Activated T-helper 2 cell treated with anti-CD3 and anti-CD28 coated beads, Interferon-gamma antibody, Interleukin-2, Interleukin-4, amounts not matched to agents 10 μg/mL and 5 μg/mL and 100 μg/mL, durations not matched to agents 14 hours and 24 hours and 36 hours (primary cell): ENCODE data around the gene ITGA5. TPM values are rescaled to one million over a fixed set of nuclear protein-coding genes. Genes with fewer than 3 reads are reported as not detected.

ENCODE experiments used
- DNase-seq: peaks from one replicate; pipeline ENCODE4 v3.0.0; 2021; ENCODE audit warnings: low spot score
- H3K27ac Mint-ChIP-seq: one replicate; pipeline ENCODE4 v1.8.0; 2021; ENCODE audit warnings: mixed read lengths
- H3K27me3 Mint-ChIP-seq: one replicate; pipeline ENCODE4 v1.8.0; 2021; ENCODE audit warnings: low read depth, mixed read lengths
- H3K36me3 Mint-ChIP-seq: one replicate; pipeline ENCODE4 v1.8.0; 2021; ENCODE audit warnings: low read depth, mixed read lengths
- H3K4me1 Mint-ChIP-seq: one replicate; pipeline ENCODE4 v1.8.0; 2021; ENCODE audit warnings: low read depth, mixed read lengths
- H3K4me3 Mint-ChIP-seq: one replicate; pipeline ENCODE4 v1.8.0; 2021; ENCODE audit warnings: low read depth, mild to moderate bottlenecking, moderate library complexity, mixed read lengths
- H3K9me3 Mint-ChIP-seq: one replicate; pipeline ENCODE4 v1.8.0; 2021; ENCODE audit warnings: mixed read lengths
- intact Hi-C: fragments of 100-400 bp; cut with micrococcal nuclease; formaldehyde crosslinking; loops from one replicate; pipeline ENCODE4 v1.15.1; 2023
- total RNA-seq: library from RNA; stranded (reverse); gene quantifications from 2 replicates; pipeline ENCODE4 v1.2.3, GENCODE V29; 2022

The ITGA5 gene
- total RNA-seq, 1 donor from 2014 or later, result 41.4 TPM

DNA sequence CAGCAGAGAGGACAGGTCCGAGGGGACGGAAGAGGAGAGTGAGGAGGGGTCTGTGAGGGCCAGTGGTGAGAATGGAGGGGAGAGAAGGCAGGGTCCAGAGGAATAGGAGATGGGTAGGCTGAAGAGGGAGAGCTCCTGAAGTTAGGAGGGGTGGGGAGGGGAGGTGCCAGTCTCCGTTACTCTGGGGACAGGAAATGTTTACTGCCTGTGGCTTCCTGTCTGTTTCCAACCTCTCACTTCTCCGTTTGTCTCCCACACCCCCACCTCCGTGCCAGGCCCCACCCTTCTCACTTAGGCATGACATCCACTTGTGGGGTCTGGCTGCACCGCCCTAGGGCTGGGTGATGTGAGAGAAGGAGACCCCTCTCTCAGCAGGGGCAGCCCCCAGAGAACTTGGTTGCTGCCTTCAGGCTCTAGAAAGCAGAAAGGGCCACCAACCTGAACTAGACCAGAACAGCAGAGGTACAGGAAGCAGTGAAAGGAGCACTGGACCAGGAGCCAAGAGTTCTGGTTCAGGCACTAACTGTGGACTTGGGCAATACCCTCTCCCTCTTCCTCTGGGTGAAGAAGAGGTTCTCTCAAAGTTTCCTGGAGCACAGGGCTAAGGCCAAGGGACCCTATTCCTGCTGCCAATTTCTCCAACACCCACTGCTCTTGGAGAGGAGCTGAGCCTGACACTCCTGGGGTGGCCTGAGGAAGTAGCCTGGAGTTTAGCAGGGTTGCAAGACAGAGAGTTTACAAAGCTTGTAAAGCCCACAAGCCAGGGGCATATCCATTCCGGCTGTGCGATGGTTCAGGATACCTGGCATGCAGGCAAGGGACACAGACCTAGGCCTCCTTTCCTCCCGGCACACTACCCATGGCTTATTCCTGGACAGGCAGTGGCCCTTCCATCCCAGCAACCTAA is 5.5 kb downstream of the ITGA5 start:
- intact Hi-C loops, result loop anchor here (2.0 to 5.0 kb wide), 2 partner anchors 25 to 84 kb away; partner anchors contain the start of gene NCKAP1L
- H3K9me3 Mint-ChIP-seq, result no peaks in the 10 kb centered on the region
- peaks cover 54% of the 10 kb centered on the region for H3K4me1 Mint-ChIP-seq
- peaks cover 12% of the 10 kb centered on the region for H3K36me3 Mint-ChIP-seq
- H3K27me3 Mint-ChIP-seq, result no peaks in the 10 kb centered on the region
- DNase-seq, result peak; percentile 71
- H3K4me3 Mint-ChIP-seq, result peak overlapping the region; percentile 83
- peak overlapping the region; percentile 96 for H3K27ac Mint-ChIP-seq

DNA sequence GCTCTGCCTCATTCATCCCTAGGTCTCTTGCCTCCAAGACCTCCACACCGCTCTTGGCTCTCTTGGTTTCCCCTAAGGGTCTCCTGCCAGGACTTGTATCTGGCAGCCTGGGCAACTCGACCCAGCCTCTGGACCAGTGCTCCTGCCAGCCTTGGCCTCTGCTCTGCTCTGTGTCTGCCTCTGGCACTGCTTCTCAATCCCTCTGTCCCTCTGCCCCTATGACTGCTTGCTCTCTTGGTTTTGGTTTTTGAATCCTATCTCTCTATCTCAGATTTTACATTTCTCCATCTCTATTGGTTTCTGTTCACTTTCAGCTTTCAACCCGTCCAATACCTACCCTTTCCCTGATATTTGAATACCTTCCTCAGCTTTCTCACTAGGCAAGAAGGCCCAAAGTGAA is 6.3 kb downstream of the ITGA5 start:
- Mint-ChIP-seq H3K27ac (peak overlapping the region; percentile 96), H3K27me3 (no peaks in the 10 kb centered on the region), H3K4me3 (peak overlapping the region; percentile 83), H3K36me3 (peaks cover 18% of the 10 kb centered on the region), H3K9me3 (no peaks in the 10 kb centered on the region), H3K4me1 (peaks cover 53% of the 10 kb centered on the region)
- no peak for DNase-seq
- intact Hi-C loops, result loop anchor here (2.0 to 5.0 kb wide), 2 partner anchors 26 to 85 kb away; partner anchors contain the start of gene NCKAP1L

DNA sequence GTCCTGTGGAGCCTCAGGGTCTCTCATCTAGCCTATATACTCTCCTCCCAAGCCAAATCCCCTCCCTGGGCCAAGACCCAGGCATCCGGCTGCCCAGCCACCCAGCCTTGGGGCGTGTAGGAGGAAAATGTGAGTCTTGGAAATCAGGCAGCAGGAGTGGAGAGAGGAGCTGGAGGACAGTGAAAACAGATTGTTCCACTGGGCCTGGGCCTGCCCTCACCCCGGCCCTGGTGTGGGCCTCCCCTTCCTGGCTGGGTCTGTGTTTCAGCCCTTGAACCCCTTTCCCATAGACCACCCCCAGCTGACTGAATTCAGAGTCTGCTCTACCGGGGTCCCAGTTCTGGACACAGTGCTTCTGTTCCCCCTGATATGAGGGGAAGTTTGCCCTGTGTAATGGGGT is 6.7 kb downstream of the ITGA5 start:
- intact Hi-C loops, result loop anchor here (2.0 to 5.0 kb wide), 2 partner anchors 26 to 85 kb away; partner anchors contain the start of gene NCKAP1L
- Mint-ChIP-seq H3K27ac (peak overlapping the region; percentile 96), H3K9me3 (no peaks in the 10 kb centered on the region), H3K4me3 (peak overlapping the region; percentile 83), H3K36me3 (peaks cover 22% of the 10 kb centered on the region), H3K27me3 (no peaks in the 10 kb centered on the region), H3K4me1 (peaks cover 52% of the 10 kb centered on the region)
- no peak for DNase-seq

DNA sequence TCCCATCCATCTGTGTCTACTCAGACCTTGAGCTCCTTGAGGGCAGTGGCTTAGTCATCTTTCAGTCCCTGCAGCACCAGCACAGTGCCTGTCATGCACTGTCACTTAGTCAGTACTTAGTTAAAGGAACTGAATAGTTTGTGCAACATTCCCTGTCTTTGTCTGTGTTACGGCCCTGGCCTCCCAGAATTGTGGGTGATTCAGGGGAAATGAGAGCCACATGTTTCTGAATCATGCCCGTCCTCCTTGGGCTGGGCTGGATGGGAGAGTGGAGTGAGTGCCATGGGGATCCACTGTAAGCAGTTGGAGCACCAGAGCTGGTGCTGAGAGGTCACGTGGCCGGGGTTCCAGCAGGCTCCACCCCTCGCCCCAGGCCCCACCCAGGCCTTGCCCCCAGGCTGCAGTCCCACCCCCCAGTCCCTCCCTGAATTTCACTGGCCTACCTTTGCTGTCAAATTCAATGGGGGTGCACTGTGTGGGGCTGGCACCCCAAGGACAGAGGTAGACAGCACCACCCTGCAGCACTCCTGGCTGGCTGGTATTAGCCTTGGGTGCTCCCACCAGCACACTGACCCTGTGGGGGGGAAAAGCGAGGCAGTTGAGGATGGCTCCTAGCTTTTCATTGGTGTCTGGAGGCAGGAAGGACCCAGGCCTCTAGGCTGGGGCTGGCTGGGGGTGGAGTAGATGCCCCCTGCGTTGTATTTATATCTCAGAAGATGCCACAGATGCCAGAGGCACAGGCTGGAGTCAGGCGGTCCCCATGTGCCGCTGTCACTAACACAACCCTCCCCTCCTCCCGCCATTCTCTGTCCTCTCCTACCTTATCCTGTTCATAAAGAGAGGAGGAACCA is 7.5 kb downstream of the ITGA5 start:
- peak; percentile 51 for DNase-seq
- Mint-ChIP-seq H3K9me3 (no peaks in the 10 kb centered on the region), H3K27me3 (no peaks in the 10 kb centered on the region), H3K4me1 (peaks cover 52% of the 10 kb centered on the region), H3K4me3 (peak overlapping the region; percentile 83), H3K27ac (peak overlapping the region; percentile 85), H3K36me3 (peaks cover 29% of the 10 kb centered on the region)
- intact Hi-C loops, result loop anchor here (1.0 to 5.0 kb wide), 3 partner anchors 12 to 86 kb away; partner anchors contain the start of gene NCKAP1L

DNA sequence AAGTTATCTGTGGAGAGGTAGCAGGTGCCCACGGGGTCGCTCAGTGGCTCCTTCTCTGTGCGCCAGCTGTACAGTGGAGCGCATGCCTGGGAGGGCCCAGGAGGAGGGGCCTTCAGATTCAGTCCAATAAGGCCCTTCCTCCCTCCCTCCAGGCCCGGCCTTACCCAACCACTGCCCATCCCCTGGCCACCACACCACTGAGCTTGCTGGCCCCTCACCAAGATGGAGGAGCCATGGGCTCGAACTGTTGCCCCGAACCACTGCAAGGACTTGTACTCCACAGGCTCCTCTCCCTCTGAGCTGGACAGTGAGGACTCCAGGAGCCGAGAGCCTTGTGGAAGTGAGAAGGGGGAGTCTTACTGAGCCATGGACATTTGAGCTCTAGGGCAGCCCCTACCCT is 9.8 kb downstream of the ITGA5 start:
- Mint-ChIP-seq H3K9me3 (no peaks in the 10 kb centered on the region), H3K27ac (no peak overlapping the region), H3K4me1 (peaks cover 43% of the 10 kb centered on the region), H3K36me3 (peaks cover 41% of the 10 kb centered on the region), H3K27me3 (no peaks in the 10 kb centered on the region), H3K4me3 (no peak overlapping the region)
- intact Hi-C loops, result no loop called here
- DNase-seq, result no peak

DNA sequence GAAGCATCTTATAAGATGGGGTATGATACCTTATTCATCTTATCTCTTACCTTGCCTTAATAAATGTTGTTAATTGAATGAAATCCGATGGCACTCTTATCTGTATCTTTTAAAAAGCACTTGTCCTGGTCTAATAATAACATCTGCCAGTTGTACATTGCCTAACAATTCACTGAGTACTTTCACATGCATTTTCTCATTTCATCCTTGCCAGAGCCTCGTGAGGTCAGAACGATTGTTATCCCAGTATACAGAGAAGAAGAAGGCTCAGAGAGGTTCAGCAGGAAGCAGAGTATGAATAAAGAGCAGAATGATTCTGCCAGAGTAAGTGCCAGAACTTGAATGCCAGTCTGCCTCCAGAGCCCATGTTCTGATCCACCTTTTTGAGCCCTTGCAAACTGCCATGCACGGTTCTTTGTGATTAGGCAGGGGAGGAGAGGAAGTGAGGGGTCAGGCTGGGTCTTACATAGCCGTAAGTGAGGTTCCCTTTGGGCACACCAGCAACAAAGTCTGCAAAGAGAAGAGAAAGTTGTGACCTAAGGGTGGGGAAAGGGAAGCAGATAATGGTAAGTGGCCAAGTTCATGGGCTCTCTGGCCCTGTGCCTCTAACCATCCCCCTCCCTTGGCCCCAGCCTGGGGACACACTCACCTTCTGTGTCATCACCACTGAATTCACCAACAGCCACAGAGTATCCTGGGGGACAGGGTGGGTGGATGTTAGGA is 11.7 kb downstream of the ITGA5 start:
- Mint-ChIP-seq H3K4me1 (peaks cover 26% of the 10 kb centered on the region), H3K4me3 (no peak overlapping the region), H3K9me3 (no peaks in the 10 kb centered on the region), H3K27me3 (no peaks in the 10 kb centered on the region), H3K36me3 (peaks cover 55% of the 10 kb centered on the region), H3K27ac (no peak overlapping the region)
- DNase-seq, result no peak
- intact Hi-C loops, result no loop called here

DNA sequence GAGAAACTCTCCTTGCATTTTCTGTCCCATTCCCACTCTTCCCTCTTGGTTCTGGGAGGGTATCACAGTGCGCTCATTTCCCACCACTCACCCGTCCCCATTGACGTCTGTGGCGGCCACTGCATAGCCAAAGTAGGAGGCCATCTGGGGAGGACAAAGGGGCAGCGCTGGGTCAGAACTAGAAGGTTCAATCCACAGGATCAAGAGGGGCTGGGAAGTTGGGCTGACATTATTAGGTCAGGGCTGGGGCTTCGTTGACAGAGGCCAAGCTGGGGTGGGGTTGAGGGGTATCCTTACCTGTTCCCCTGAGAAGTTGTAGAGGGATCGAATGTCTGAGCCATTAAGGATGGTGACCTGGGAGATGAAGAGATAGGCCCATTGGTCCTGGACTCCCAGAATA is 13.5 kb downstream of the ITGA5 start:
- Mint-ChIP-seq H3K27me3 (no peaks in the 10 kb centered on the region), H3K4me1 (peaks cover 13% of the 10 kb centered on the region), H3K4me3 (no peak overlapping the region), H3K27ac (no peak overlapping the region), H3K36me3 (peaks cover 64% of the 10 kb centered on the region), H3K9me3 (no peaks in the 10 kb centered on the region)
- DNase-seq, result no peak
- intact Hi-C loops, result no loop called here

DNA sequence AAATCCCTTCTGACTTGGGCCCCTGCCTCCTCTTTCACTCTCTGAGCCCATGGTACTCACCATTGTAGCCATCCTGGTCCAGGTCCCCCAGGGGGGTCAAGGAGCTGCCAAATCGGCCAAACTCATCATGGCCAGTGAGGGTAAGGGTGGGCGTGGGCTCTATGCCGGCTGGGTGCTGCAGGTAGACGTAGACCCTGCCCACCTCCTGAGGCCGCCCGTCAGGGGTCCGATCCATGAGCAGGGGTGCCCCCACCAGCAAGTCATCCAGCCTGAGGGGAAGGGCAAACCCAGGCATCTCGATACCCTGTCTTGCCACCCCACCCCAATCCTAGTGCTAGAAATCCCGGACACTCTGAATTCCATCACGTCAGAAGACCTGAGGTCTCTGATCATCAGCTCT is 14.0 kb downstream of the ITGA5 start:
- peaks cover 13% of the 10 kb centered on the region for H3K4me1 Mint-ChIP-seq
- H3K9me3 Mint-ChIP-seq, result no peaks in the 10 kb centered on the region
- H3K27ac Mint-ChIP-seq, result no peak overlapping the region
- intact Hi-C loops, result no loop called here
- no peaks in the 10 kb centered on the region for H3K27me3 Mint-ChIP-seq
- peaks cover 67% of the 10 kb centered on the region for H3K36me3 Mint-ChIP-seq
- H3K4me3 Mint-ChIP-seq, result no peak overlapping the region
- DNase-seq, result no peak

DNA sequence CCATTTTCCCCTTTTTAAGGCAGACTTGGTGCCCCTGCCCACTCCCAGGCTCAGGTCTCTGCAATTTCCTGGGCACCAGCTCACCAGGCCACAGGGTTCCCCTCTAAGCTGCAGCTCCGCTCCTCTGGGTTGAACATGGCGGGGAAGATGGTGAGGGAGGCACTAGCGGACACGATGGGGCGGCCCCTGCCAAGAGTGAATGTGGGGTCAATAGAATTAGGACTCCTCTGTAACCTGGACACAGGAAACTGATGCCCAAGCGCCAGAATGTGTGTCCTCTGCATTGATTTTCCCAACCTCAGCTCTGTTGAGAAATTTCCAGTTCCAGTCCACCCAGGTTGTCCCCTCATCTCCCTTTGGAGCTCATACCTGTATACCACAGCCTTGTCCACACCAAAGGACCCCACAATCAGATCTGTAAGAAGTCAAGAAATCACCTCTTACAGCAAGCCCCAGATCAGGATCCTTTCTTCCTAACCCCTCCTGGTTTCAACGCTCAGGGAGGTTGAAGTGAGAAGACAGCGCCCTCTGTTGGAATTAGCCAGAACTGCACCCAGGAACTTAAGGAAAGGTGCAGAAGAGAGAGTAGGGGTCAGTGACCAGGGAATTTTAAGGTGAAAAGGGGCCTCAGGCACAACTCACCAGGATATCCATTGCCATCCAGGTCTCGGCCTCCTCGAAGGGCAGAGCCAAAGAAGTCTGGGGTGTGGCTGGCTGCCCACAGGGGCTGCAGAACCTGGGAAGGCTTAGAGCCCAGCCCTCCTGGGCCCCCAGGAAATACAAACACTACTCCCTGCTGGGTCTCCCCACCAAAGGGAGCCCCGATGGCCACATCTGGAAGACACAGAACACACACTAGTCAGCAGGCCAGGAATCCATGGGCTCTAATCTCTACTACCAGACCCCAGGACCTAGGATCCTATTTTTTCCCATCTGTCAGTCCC is 14.7 kb downstream of the ITGA5 start:
- intact Hi-C loops, result no loop called here
- Mint-ChIP-seq H3K4me3 (no peak overlapping the region), H3K27ac (no peak overlapping the region), H3K27me3 (no peaks in the 10 kb centered on the region), H3K36me3 (peaks cover 73% of the 10 kb centered on the region), H3K4me1 (peaks cover 13% of the 10 kb centered on the region), H3K9me3 (no peaks in the 10 kb centered on the region)
- peak; percentile 45 for DNase-seq

DNA sequence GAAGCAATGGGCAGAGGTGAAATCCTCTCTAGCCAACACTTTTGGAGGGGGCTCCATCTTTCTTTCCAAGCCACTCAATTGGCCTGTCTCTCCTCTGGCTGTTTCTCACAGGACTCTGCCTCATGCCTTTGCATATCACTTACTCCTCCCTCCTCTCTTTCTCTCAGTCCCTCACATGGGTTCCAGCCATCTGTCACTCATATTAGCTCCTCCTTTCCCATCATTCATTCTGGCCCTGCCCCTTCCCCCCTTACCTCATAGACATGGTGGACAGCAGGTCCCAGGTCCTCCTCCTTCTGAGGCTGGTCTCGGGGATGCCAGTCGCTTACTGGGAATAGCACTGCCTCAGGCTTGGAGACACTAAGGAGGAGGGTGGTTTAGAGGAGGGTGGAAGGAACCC is 17.9 kb downstream of the ITGA5 start:
- H3K9me3 Mint-ChIP-seq, result no peaks in the 10 kb centered on the region
- peaks cover 71% of the 10 kb centered on the region for H3K36me3 Mint-ChIP-seq
- no peaks in the 10 kb centered on the region for H3K27me3 Mint-ChIP-seq
- H3K4me3 Mint-ChIP-seq, result no peak overlapping the region
- H3K4me1 Mint-ChIP-seq, result peaks cover 4% of the 10 kb centered on the region
- H3K27ac Mint-ChIP-seq, result no peak overlapping the region
- intact Hi-C loops, result no loop called here
- no peak for DNase-seq

DNA sequence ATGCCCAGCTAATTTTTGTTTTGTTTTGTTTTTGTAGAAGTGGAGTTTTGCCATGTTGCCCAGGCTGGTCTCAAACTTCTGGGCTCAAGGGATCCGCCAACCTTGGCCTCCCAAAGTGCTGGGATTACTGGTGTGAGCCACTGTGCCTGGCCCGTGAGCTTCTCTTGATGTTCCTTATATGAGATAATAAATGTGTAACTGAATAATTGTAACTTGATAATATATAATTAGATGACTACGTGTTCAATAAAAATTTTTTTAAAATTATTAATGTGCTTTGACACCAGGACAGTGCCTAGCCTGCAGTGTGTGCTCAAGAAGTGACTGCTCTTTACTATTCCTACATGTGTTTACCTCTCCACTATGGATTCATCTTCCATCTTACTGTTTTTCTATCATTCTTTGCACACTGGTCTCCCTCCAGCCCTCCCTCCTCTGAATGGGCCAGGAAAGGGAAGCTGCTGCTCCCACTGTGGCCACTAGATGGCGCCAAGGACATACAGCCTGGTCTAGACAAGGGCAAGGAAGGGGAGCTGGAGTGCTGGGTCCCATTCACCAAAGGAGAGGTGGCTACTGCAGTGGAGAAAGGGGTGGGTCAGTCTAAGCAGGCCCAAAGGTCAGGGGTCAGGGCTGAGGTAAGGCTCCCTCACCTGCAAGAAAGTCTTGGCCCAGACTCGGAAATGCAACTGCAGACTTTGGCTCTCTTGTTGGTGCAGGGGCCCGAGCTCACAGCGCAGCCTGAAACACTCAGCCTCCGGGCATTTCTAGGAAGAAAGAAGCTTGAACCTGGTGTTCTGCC is 19.9 kb downstream of the ITGA5 start:
- Mint-ChIP-seq H3K27me3 (no peaks in the 10 kb centered on the region), H3K9me3 (no peaks in the 10 kb centered on the region), H3K27ac (no peak overlapping the region), H3K4me1 (peaks cover 2% of the 10 kb centered on the region), H3K36me3 (peaks cover 80% of the 10 kb centered on the region), H3K4me3 (no peak overlapping the region)
- DNase-seq, result peak; percentile 80
- intact Hi-C loops, result loop anchor here (1.0 kb wide), 2 partner anchors 12 to 40 kb away; no protein-coding TSS in a partner anchor
